ENCODE data around the gene THSD4.
"Not testable (repeated sequence)": the region's sequence is repeated elsewhere in the genome, so short reads cannot be mapped to it uniquely, and the experiment has no call there.

The THSD4 gene

DNA sequence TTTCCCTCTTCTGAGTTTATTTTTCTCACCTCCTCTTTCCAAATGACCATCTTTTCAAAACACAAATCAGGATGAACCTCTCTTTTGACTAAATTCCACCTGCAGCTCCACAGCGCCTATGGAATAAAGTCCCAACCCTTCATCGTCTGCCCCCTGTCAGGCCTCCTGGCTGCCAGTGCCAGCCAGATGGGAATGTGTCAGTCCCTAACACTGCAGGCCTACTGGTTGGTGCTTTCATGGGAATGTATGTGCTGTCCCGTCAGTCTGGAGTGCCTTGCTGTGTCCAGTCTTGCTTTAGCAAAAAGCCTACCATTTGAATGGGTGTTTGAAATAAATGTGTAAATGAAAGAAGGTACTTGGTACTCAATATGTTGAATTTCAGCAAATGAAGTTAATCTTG, 310.1 kb downstream of the THSD4 start:
- H3K9me3 ChIP-seq (ENCODE audit: control insufficient read depth, low read length) = no peaks in the 10 kb centered on the region
- no peak for DNase-seq (ENCODE audit: low read depth)
- no peaks in the 10 kb centered on the region for H3K36me3 ChIP-seq (ENCODE audit: control insufficient read depth, insufficient read depth, low read length, severe bottlenecking)
- no peak overlapping the region for H3K9ac ChIP-seq (ENCODE audit: low read length)
- no peaks in the 10 kb centered on the region for H3K4me1 ChIP-seq (ENCODE audit: control insufficient read depth, insufficient read depth, low read length)
- H3K27me3 ChIP-seq (replicated peaks; ENCODE audit: control insufficient read depth, insufficient read depth, low read length) = no peaks in the 10 kb centered on the region
- no peak overlapping the region for H3K4me3 ChIP-seq (ENCODE audit: low read length)

DNA sequence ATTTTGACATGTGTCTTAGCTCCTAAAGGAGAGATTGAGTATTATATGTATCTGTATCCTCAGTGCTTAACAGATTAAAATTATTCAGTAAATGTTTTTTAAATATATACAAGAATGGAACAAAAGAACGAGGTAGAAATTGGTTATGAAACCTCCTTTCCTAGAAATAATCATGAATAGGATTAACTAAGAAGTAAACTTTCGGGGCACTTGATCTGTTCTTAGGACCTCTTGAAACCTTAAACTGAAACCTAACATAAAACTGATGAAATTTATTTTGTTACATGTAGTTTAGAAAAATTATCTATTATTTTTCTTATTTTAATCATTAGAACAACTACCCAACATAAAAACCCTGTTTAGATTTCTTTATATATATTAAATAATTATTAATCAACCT, 311.5 kb downstream of the THSD4 start:
- Histone ChIP-seq H3K36me3 (ENCODE audit: control insufficient read depth, insufficient read depth, low read length, severe bottlenecking) (no peaks in the 10 kb centered on the region), H3K9me3 (ENCODE audit: control insufficient read depth, low read length) (no peaks in the 10 kb centered on the region), H3K9ac (ENCODE audit: low read length) (no peak overlapping the region), H3K4me1 (ENCODE audit: control insufficient read depth, insufficient read depth, low read length) (no peaks in the 10 kb centered on the region), H3K27me3 (replicated peaks; ENCODE audit: control insufficient read depth, insufficient read depth, low read length) (no peaks in the 10 kb centered on the region), H3K4me3 (ENCODE audit: low read length) (no peak overlapping the region)
- no peak for DNase-seq (ENCODE audit: low read depth)

DNA sequence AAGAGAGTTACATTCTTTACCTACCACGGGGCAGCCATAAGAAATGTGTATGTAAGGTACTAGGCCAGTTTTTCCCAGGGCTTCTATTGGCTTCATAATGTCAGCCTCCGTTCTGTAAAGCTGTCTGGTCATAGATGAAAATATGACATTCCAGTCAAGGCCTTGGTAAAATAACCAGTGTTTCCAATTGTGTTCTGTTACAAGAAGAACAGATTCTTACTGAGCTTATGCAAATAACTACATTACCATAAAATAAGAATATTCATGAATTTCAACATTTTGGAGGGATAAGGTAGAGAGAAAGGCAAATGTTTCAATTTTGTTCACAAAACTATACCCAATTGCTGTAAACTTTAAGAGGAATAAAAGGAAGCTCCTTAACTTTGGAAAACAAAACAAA, 315.5 kb downstream of the THSD4 start:
- Histone ChIP-seq H3K36me3 (ENCODE audit: control insufficient read depth, insufficient read depth, low read length, severe bottlenecking) (no peaks in the 10 kb centered on the region), H3K27me3 (replicated peaks; ENCODE audit: control insufficient read depth, insufficient read depth, low read length) (no peaks in the 10 kb centered on the region), H3K4me1 (ENCODE audit: control insufficient read depth, insufficient read depth, low read length) (no peaks in the 10 kb centered on the region), H3K9me3 (ENCODE audit: control insufficient read depth, low read length) (no peaks in the 10 kb centered on the region), H3K9ac (ENCODE audit: low read length) (no peak overlapping the region), H3K4me3 (ENCODE audit: low read length) (no peak overlapping the region)
- no peak for DNase-seq (ENCODE audit: low read depth)

DNA sequence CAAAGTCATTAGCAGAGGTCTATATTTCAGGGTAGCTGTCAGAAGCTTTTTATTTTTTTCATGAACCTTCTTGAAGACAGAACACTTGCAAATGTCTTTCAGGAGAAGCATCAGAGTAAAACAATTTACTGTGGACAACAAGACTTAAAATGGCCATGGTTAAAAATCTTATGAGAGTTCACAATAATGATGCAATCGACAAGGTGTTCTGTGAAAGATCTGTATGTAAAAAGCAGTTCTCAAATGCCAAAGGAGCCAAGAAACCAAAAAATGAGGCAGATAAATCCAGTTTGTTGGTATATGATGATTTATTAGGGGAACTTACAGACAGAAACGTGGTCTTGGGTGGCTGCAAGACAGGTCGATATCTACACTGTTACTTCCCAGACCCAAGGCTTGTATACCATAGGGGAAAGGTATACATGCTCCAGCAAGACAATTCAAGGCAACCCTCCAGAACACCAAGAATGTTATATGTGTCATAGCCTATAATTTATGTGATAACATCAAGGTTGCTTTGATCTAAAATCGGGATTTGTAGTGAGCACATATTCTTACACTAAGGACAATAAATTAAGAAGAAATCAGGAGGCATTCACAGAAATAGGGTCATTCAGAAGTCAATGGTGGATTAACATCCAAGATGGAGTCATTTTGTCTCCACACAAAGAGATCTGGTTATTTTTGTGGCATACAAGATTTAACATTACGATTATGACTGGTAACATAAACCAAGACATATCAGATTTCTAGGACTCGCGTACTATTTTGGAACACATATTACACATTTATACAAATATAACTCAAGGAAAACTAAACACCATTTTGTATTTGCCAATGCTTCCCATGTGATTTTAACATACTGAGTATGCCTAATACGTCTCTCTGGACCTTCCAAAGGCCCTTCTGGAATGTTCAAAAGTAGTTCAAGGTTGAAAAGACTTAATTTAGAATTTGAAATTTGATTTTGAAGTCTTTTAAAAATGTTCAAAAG, 316.4 kb downstream of the THSD4 start:
- DNase-seq (ENCODE audit: low read depth) = peak; percentile 20
- Histone ChIP-seq H3K27me3 (replicated peaks; ENCODE audit: control insufficient read depth, insufficient read depth, low read length) (no peaks in the 10 kb centered on the region), H3K4me3 (ENCODE audit: low read length) (no peak overlapping the region), H3K36me3 (ENCODE audit: control insufficient read depth, insufficient read depth, low read length, severe bottlenecking) (no peaks in the 10 kb centered on the region), H3K4me1 (ENCODE audit: control insufficient read depth, insufficient read depth, low read length) (no peaks in the 10 kb centered on the region), H3K9ac (ENCODE audit: low read length) (no peak overlapping the region), H3K9me3 (ENCODE audit: control insufficient read depth, low read length) (no peaks in the 10 kb centered on the region)

DNA sequence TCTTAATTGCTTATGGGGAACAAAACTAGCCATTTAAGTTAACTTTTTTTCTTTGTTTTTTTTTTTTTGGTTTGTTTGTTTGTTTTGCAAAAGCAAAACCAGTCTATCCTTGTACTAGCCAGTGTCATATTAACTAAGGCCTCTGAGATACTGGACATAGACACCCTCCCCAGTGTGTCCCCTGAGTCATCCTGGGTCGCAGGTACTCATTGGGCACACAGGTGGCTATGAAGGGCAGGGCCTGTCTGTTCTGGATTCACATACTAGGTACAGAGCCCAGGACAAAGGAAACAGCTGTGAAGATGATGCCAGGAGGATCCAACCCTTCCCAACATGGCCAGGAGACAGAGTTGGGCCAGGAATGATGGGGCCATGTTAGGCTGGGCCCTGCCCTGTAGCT, 318.1 kb downstream of the THSD4 start:
- no peak overlapping the region for H3K4me3 ChIP-seq (ENCODE audit: low read length)
- H3K27me3 ChIP-seq (replicated peaks; ENCODE audit: control insufficient read depth, insufficient read depth, low read length) = no peaks in the 10 kb centered on the region
- H3K9ac ChIP-seq (ENCODE audit: low read length) = no peak overlapping the region
- H3K9me3 ChIP-seq (ENCODE audit: control insufficient read depth, low read length) = no peaks in the 10 kb centered on the region
- H3K36me3 ChIP-seq (ENCODE audit: control insufficient read depth, insufficient read depth, low read length, severe bottlenecking) = no peaks in the 10 kb centered on the region
- DNase-seq (ENCODE audit: low read depth) = no peak
- H3K4me1 ChIP-seq (ENCODE audit: control insufficient read depth, insufficient read depth, low read length) = no peaks in the 10 kb centered on the region

DNA sequence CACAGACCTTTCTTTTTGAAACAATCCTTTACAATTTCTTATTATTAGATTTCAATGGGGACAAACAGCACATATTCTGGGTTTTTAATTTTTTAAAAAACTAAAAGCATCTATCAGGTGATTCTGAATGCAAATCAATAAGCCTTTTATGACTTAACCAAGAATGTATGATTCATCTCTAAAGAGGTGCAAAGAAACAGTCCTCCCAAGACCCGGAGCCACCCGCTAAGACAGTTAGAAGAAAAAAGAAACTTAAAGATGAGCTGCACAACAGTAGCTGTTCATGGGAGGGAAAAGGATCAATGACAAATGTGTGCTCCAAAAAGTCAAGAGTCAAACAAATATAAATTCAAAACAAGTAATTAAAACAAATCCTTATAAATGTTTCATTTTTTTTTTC, 319.5 kb downstream of the THSD4 start:
- no peak for DNase-seq (ENCODE audit: low read depth)
- Histone ChIP-seq H3K27me3 (replicated peaks; ENCODE audit: control insufficient read depth, insufficient read depth, low read length) (no peaks in the 10 kb centered on the region), H3K9ac (ENCODE audit: low read length) (no peak overlapping the region), H3K4me1 (ENCODE audit: control insufficient read depth, insufficient read depth, low read length) (no peaks in the 10 kb centered on the region), H3K9me3 (ENCODE audit: control insufficient read depth, low read length) (no peaks in the 10 kb centered on the region), H3K36me3 (ENCODE audit: control insufficient read depth, insufficient read depth, low read length, severe bottlenecking) (no peaks in the 10 kb centered on the region), H3K4me3 (ENCODE audit: low read length) (no peak overlapping the region)

DNA sequence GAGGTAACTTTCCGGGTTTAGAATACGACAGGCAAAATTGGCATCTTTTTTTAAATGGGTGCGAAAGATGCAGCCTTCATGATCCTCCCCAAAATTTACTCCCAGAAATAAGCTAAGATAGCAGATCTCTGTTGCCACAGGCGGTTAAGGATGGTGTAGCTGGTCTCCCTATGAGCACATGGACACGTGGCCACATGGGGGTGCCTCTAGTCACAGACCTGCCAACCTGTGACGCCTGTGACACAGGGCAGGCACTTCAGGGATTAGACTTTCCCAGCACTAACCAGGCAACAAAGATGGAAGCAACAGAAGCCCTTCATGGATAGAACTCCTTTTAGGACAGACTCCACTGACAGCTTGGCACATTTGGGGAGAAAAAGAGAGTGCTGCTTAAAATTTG, 320.3 kb downstream of the THSD4 start:
- no peak for DNase-seq (ENCODE audit: low read depth)
- no peak overlapping the region for H3K4me3 ChIP-seq (ENCODE audit: low read length)
- H3K27me3 ChIP-seq (replicated peaks; ENCODE audit: control insufficient read depth, insufficient read depth, low read length) = no peaks in the 10 kb centered on the region
- H3K4me1 ChIP-seq (ENCODE audit: control insufficient read depth, insufficient read depth, low read length) = no peaks in the 10 kb centered on the region
- no peaks in the 10 kb centered on the region for H3K9me3 ChIP-seq (ENCODE audit: control insufficient read depth, low read length)
- H3K36me3 ChIP-seq (ENCODE audit: control insufficient read depth, insufficient read depth, low read length, severe bottlenecking) = no peaks in the 10 kb centered on the region
- H3K9ac ChIP-seq (ENCODE audit: low read length) = no peak overlapping the region

DNA sequence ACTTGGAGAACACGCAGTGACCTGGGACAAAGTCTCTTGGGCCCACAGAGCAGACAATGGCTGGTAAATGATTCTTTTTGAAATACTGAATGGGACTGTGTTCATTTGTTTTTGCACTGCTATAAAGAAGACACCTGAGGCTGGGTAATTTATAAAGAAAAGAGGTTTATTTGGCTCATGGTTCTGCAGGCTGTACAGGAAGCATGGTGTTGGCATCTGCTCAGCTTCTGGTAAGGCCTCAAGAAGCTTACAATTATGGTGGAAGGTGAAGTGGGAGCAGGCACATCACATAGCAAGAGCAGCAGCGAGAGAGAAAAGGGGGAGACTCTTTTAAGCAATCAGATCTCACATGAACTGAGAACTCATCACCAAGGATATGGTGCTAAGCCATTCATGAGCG, 321.6 kb downstream of the THSD4 start:
- H3K36me3 ChIP-seq (ENCODE audit: control insufficient read depth, insufficient read depth, low read length, severe bottlenecking) = no peaks in the 10 kb centered on the region
- no peak overlapping the region for H3K4me3 ChIP-seq (ENCODE audit: low read length)

DNA sequence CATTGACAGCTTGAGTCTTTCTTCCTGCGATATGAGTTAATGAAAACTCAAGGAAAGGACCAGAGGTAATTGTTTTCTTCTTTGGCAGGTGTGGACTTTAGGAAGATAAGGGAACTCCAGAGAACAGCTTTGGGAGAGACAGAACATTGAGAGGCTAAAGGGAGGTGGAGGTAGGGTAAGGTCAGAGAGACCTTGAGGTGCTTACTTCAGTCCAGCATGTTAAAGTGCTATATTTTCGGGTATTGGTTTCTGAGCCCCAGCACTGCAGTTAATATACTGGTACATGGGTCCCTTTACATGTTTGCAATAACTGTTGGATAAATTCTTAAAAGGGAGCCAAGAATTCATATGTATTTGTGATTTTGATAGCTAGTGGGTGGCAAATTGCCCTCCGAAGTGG, 322.1 kb downstream of the THSD4 start:
- no peak for DNase-seq (ENCODE audit: low read depth)
- H3K4me1 ChIP-seq (ENCODE audit: control insufficient read depth, insufficient read depth, low read length) = no peaks in the 10 kb centered on the region
- H3K27me3 ChIP-seq (replicated peaks; ENCODE audit: control insufficient read depth, insufficient read depth, low read length) = no peaks in the 10 kb centered on the region
- no peaks in the 10 kb centered on the region for H3K9me3 ChIP-seq (ENCODE audit: control insufficient read depth, low read length)
- H3K36me3 ChIP-seq (ENCODE audit: control insufficient read depth, insufficient read depth, low read length, severe bottlenecking) = no peaks in the 10 kb centered on the region
- no peak overlapping the region for H3K4me3 ChIP-seq (ENCODE audit: low read length)
- H3K9ac ChIP-seq (ENCODE audit: low read length) = no peak overlapping the region

More for the DNA sequence above, 321.6 kb downstream of the THSD4 start:
- DNase-seq (ENCODE audit: low read depth) = no peak
- H3K27me3 ChIP-seq (replicated peaks; ENCODE audit: control insufficient read depth, insufficient read depth, low read length) = no peaks in the 10 kb centered on the region
- no peak overlapping the region for H3K9ac ChIP-seq (ENCODE audit: low read length)
- H3K9me3 ChIP-seq (ENCODE audit: control insufficient read depth, low read length) = no peaks in the 10 kb centered on the region
- no peaks in the 10 kb centered on the region for H3K4me1 ChIP-seq (ENCODE audit: control insufficient read depth, insufficient read depth, low read length)

DNA sequence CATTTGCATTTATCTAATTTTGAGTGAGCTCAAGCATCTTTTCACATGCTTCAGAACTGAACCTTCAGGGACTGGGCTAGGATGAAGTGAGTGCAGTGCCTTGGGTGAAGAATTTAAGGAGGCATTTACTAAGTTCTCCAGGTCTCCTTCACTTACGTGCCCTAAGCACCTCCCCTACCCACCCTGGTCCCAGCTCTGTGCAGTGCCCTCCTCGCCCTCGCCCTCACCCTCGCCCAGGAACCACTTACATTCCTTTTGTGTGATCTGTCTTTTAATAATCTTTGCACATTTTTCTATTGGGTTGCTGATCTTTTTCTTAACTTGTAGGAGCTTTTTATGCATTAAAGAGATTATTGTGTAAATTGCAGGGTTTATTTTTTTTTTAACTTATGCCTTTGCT, 322.6 kb downstream of the THSD4 start:
- H3K9ac ChIP-seq (ENCODE audit: low read length) = no peak overlapping the region
- H3K36me3 ChIP-seq (ENCODE audit: control insufficient read depth, insufficient read depth, low read length, severe bottlenecking) = no peaks in the 10 kb centered on the region
- H3K9me3 ChIP-seq (ENCODE audit: control insufficient read depth, low read length) = no peaks in the 10 kb centered on the region
- peak; percentile 30 for DNase-seq (ENCODE audit: low read depth)
- H3K27me3 ChIP-seq (replicated peaks; ENCODE audit: control insufficient read depth, insufficient read depth, low read length) = no peaks in the 10 kb centered on the region
- peaks cover 4% of the 10 kb centered on the region for H3K4me1 ChIP-seq (ENCODE audit: control insufficient read depth, insufficient read depth, low read length)
- no peak overlapping the region for H3K4me3 ChIP-seq (ENCODE audit: low read length)

DNA sequence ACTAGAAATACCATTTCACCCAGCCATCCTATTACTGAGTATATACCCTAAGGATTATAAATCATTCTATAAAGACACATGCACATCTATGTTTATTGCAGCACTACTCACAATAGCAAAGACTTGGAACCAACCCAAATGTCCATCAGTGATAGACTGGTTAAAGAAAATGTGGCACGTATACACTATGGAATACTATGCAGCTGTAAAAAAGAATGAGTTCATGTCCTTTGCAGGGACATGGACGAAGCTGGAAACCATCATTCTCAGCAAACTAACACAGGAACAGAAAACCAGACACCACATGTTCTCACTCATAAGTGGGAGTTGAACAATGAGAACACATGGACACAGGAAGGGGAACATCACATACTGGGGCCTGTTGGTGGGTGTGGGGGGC, 324.2 kb downstream of the THSD4 start:
- not testable (repeated sequence) for H3K4me3 ChIP-seq (ENCODE audit: low read length); H3K36me3 ChIP-seq (ENCODE audit: control insufficient read depth, insufficient read depth, low read length, severe bottlenecking); H3K4me1 ChIP-seq (ENCODE audit: control insufficient read depth, insufficient read depth, low read length); H3K27me3 ChIP-seq (replicated peaks; ENCODE audit: control insufficient read depth, insufficient read depth, low read length); H3K9me3 ChIP-seq (ENCODE audit: control insufficient read depth, low read length); H3K9ac ChIP-seq (ENCODE audit: low read length); DNase-seq (ENCODE audit: low read depth)

Data from adipocyte (in vitro differentiated cells).